ENCODE results near the gene NEK5. TPM values are rescaled to one million over a fixed set of nuclear protein-coding genes. Genes with fewer than 3 reads are reported as not detected.
"Not testable (repeated sequence)": the region's sequence is repeated elsewhere in the genome, so short reads cannot be mapped to it uniquely, and the experiment has no call there.

The NEK5 gene
- total and polyA plus RNA-seq, 2 of the 8 experiments (the other 6 are each of a cell fraction or from before 2014, with no cell fraction given), result 0.12 to 0.35 TPM

DNA sequence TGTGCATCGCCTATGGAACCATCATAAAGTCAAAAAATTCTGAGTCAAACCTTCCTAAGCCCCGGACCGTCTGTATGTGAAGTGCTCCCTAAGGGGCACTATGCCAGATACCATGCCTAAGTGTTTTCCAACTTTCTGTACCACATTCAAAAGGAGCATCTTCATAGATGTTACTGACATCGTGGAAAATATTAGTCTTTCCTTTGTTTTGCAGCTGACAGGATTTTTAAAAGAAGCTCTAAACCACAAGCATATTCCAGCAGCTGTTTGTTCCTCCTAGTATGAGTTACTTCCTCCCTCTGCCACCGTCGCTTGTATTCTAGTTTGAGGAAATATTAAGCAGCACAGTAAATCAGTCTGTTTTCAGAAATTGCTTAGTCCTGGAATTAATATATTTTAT, 45.1 kb upstream of the NEK5 start:
- H3K27me3 ChIP-seq (replicated peaks in 1 of 4; ENCODE audit: control insufficient read depth in 3 of 4, extremely low read depth in 1 of 4, insufficient read depth in 3 of 4, low read length in 3 of 4); H3K14ac ChIP-seq (ENCODE audit: insufficient read length); H2BK12ac ChIP-seq (ENCODE audit: low read depth, low read length); H3K4ac ChIP-seq (replicated peaks; ENCODE audit: insufficient read length, low read depth, low read length); H4K8ac ChIP-seq (ENCODE audit: extremely low read depth, insufficient read depth, low read length); H3K79me2 ChIP-seq (ENCODE audit: control insufficient read depth in 1 of 2, insufficient read depth in 2 of 2, low read length in 2 of 2); H3K9ac ChIP-seq (replicated peaks in 1 of 4; ENCODE audit: extremely low read depth in 1 of 4, low read depth in 3 of 4, low read length in 3 of 4); H3K23me2 ChIP-seq (ENCODE audit: low read depth, low read length); H2BK5ac ChIP-seq (ENCODE audit: low read depth, low read length); H3K23ac ChIP-seq (ENCODE audit: insufficient read length); H2AFZ ChIP-seq (ENCODE audit: low read length); H4K91ac ChIP-seq (replicated peaks; ENCODE audit: insufficient read length, low read length); H3K79me1 ChIP-seq (ENCODE audit: low read depth, low read length); H4K20me1 ChIP-seq (replicated peaks in 1 of 2; ENCODE audit: control insufficient read depth in 1 of 2, insufficient read depth in 2 of 2, low read length in 2 of 2); H2AK5ac ChIP-seq (ENCODE audit: low read depth, low read length); H2BK120ac ChIP-seq (replicated peaks; ENCODE audit: low read depth, low read length); H3K4me3 ChIP-seq (ENCODE audit: extremely low read depth in 1 of 4, insufficient read depth in 2 of 4, low read depth in 3 of 4, low read length in 4 of 4); DNase-seq (ENCODE audit: low read depth in 1 of 2, low spot score in 2 of 2); H3K56ac ChIP-seq (replicated peaks; ENCODE audit: insufficient read length, low read depth, low read length); H3K18ac ChIP-seq (ENCODE audit: extremely low read depth, low read length); FAIRE-seq; H2BK20ac ChIP-seq (ENCODE audit: low read length); H3K4me2 ChIP-seq (ENCODE audit: insufficient read depth in 1 of 2, low read depth in 2 of 2, low read length in 2 of 2); H3K27ac ChIP-seq (ENCODE audit: low read depth, low read length); POLR2A ChIA-PET (ENCODE audit: partially characterized antibody); H3K4me1 ChIP-seq (replicated peaks in 1 of 4; ENCODE audit: control insufficient read depth in 3 of 4, insufficient read depth in 4 of 4, low read length in 3 of 4); H2BK15ac ChIP-seq (ENCODE audit: low read length); H3K9me3 ChIP-seq (ENCODE audit: insufficient read depth in 2 of 2, low read depth in 1 of 2, low read length in 1 of 2); H4K5ac ChIP-seq (ENCODE audit: insufficient read length, low read depth, low read length): not testable (repeated sequence)
- WGBS, 2 experiments (ENCODE audit: extremely low coverage in 1 of 2, insufficient coverage in 1 of 2, insufficient read length in 1 of 2, insufficient replicate concordance in 2 of 2, low coverage in 1 of 2, low lambda C conversion rate in 2 of 2, missing lambda C conversion rate in 1 of 2), result 92% methylated on average over 6 of the region's 6 CpGs; no CpG with 5 or more reads in 1 of the 2 experiments
- H3K36me3 ChIP-seq (ENCODE audit: control insufficient read depth in 2 of 4, insufficient read depth in 4 of 4, low read length in 3 of 4), result peaks cover 0 to 49% (median 5%) of the 10 kb centered on the region in 4 experiments; a peak in 5 of 8 replicates
- CTCF ChIA-PET (ENCODE audit: partially characterized antibody), result interaction anchor here (0.8 to 1.5 kb wide), 3 partner anchors 9 to 172 kb away, joined by 3 to 5 read pairs (median 3); partner anchors contain the start of gene NEK3

All from H1 (cell line).